HG03039 (cell line): ENCODE data around the gene KDM1B.
"Not testable (repeated sequence)": the region's sequence is repeated elsewhere in the genome, so short reads cannot be mapped to it uniquely, and the experiment has no call there.

Experiments
- ATAC-seq: cut with Tn5 transposase; IDR thresholded peaks from one replicate; pipeline ENCODE4 v1.9.1; 2021; ENCODE audit warnings: mild to moderate bottlenecking, moderate library complexity; ENCODE audit not compliant: unreplicated experiment

Gene KDM1B

GRCh38 chr6:18226451-18227105 is 71.4 kb downstream of the KDM1B start:
- ATAC-seq, result not testable (repeated sequence)

DNA sequence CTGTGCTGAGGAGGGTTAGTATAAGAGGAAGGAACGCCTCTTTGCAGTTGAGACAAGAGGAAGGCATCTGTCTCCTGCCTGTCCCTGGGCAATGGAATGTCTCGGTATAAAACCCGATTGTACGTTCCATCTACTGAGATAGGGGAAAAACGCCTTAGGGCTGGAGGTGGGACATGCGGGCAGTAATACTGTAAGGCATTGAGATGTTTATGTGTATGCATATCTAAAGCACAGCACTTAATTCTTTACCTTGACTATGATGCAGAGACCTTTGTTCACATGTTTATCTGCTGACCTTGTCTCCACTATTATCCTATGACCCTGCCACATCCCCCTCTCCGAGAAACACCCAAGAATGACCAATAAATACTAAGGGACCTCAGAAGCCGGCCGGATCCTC is 71.9 kb downstream of the KDM1B start:
- not testable (repeated sequence) for ATAC-seq

- not testable (repeated sequence) for ATAC-seq
These were observed 73.4 kb downstream of the KDM1B start for GRCh38 chr6:18228590-18228989.

- not testable (repeated sequence) for ATAC-seq
These were observed 76.6 kb downstream of the KDM1B start for GRCh38 chr6:18231856-18232255.

DNA sequence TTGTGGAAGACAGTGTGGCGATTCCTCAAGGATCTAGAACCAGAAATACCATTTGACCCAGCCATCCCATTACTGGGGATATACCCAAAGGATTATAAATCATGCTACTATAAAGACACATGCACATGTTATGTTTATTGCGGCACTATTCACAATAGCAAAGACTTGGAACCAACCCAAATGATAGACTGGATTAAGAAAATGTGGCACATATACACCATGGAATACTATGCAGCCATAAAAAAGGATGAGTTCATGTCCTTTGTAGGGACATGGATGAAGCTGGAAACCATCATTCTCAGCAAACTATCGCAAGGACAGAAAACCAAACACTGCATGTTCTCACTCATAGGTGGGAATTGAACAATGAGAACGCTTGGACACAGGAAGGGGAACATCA is 78.5 kb downstream of the KDM1B start:
- ATAC-seq, result not testable (repeated sequence)

DNA sequence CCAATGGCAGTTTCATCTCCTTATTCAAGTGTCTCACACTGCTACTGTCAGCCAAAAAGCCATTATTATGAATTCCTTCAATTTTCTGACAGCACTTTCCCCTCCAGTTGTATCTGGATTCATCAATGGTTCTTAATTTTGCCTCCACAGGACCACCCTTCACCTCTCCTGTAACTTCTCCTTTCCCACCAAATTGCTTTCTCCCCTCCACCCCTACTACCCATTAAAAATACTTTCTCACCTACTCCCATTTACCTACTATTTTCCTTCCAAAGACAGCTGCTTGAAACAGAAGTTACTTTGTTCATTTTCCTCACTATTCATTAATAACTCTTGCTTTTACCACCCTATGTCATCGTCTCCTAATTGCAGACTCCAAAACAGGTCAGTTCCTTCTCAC is 79.3 kb downstream of the KDM1B start:
- ATAC-seq, result no peak

GRCh38 chr6:18235524-18235923 is 80.3 kb downstream of the KDM1B start:
- no peak for ATAC-seq

DNA sequence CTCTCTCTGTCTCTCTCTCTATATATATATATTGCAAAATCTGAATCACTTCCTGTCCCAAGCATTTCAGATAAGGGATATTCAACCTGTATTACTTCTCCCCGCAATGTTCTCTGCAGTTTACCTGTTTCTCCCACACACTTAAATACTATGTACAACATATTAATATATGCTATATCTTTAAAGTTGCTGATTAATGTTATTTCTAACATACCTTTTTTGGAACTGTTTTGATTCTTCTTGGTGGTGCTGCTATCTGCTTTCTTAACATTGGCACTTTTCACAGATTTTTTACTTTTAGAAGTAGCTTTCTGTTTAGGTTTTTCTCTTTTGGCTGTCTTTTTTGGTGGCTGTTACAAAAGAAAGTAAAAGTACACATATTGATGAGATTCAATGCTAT is 81.9 kb downstream of the KDM1B start:
- ATAC-seq, result no peak

- no peak for ATAC-seq
These were observed 85.0 kb downstream of the KDM1B start for GRCh38 chr6:18240230-18240629.

DNA sequence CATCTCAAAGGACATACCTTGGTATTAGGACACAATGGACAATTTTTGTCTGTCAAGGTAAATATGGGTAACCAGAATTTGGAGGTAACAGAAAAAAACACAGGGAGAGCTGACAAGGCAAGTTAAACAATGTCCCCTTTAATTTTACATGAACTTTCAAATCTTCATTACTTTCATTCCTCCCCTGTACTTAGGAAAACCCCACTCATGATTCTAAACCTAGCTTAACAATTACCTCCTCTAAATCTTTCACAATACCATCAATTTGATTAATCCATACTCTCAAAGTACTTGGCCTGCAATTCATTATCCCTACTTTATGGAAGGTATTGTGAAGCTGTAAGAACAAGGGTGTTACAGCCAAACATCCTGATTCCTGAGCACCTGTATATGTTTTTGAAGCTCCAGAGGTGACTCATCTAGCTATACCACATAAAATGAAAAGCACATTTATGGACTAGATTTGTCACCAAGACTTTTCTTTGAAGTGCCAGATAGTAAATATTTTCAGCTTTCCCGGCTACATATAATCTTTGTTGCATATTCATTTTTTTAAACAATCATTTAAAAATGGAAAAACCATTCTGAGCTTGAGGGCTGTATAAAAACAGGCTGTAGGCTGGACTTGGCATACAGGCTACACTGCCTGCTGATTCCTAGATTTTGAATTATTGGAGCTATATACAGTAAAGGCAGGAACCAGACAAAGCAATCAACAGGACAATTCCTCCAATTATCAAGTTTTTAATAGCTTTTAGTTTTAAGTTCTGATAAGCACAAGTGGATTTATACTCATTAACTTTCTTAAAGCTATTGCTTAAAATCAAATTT is 86.2 kb downstream of the KDM1B start:
- no peak for ATAC-seq

DNA sequence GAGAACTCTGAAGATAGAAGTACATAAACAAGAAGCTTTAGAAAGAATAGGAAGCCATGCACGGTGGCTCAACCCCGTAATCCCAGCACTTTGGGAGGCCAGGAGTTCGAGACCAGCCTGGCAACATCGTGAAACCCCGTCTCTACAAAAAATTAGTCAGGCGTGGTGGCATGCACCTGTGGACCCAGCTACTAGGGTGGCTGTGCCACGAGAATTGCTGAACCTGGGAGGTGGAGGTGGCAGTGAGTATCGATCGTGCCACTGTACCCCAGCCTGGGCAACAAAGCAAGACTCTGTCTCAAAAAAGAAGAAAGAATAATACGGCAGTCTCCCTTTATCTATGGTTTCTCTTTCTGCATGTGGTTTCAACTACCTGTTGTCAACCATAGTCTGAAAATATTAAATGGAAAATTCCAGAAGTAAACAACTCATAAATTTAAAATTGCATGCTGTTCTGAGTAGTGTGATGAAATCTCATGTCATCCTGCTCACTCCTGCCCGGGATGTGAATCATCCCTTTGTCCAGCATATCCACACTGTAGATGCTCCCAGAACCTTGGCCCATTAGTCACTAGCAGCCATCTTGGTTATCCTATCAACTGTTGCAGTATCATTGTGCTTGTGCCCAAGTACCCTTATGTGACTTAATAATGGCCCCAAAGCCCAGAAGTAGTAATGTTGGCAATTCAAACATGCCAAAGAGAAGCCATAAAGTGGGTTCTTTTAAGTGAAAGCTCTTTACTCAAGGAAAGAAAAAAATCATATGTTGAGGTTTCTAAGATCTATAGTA is 87.0 kb downstream of the KDM1B start:
- ATAC-seq, result no peak

DNA sequence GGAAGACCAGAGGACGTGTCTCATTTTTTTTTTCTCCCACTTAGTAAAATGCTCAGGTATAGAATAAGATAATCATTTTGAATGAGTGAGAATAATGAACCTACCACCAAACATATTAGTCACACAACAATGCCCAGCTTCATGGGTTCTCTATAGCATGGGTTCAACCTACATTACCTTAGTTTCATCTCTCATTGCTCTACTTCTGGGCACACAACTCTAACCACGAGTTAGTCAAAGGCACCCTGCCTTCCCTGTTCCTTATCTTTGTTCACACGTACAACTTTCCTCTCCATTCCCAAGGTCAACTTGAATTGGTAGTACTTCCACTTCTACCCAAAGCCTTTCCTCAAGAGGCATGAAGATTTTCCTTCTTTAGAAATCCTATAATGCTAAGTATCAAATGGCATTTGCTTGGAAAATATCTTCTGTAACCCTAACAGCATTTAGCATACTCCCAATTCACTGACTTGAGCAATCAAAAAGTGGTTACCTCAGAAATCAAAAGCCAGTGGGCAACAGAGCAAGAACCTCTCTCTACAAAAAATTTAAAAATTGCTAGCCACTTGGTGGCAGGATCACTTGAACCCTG is 88.2 kb downstream of the KDM1B start:
- no peak for ATAC-seq

GRCh38 chr6:18244251-18244650 is 89.0 kb downstream of the KDM1B start:
- no peak for ATAC-seq

DNA sequence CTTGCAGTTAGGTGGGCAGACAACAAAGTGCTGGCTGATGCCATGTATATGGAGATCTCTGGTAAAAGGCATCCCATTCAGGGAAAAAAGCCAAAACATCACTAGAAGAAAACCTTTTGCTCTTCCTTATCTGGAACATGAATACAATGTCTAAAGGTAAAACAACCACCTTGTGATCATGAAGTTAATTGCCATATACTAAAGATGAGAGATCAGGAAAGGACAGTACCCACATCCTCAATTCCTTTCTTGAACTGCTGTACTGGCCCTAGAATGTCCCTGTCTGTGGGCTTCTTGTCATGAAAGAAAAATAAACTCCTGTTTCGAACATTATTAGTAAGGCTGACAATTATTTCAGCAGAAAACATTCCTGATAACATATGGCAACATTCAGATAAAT is 89.9 kb downstream of the KDM1B start:
- no peak for ATAC-seq

- ATAC-seq, result no peak
These were observed 90.4 kb downstream of the KDM1B start for GRCh38 chr6:18245642-18246041.

GRCh38 chr6:18246205-18246604 is 91.0 kb downstream of the KDM1B start:
- no peak for ATAC-seq

DNA sequence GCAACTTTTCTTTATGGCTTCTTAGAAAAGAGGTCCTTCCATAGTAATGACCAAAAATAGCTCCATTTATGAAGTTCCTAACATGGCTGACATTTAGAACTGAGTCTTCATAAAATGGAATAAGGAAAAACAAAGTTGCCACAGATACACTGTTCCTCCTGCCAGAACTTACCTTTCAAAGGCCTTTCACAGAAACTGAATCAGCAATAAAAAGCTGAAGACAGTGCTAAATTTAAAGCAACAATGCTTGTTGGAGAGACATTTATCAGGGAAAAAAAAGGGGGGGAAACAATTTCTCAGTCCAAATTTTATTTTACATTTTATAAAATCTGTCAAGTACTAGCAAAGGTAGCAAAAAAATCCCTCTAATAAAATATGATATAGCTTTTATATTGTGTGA is 91.8 kb downstream of the KDM1B start:
- ATAC-seq, result no peak

DNA sequence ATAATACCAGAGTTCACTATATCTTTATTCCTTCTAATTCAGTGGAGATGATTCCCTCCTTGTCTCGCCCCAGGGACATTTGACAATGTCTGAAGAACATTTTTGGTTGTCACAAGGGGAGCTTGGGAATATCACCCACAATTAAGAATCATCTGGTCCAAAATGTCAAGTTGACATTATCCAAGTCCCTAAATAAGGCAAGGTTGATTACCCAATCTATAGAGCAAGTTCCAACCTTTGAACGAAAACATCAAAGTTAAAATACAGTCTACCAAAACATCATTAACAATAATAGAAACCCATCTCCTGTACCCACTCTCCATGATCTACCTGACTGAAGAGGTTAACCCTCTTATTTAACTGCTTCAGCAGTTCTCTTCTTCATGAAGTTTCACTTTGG is 93.5 kb downstream of the KDM1B start:
- ATAC-seq, result no peak

DNA sequence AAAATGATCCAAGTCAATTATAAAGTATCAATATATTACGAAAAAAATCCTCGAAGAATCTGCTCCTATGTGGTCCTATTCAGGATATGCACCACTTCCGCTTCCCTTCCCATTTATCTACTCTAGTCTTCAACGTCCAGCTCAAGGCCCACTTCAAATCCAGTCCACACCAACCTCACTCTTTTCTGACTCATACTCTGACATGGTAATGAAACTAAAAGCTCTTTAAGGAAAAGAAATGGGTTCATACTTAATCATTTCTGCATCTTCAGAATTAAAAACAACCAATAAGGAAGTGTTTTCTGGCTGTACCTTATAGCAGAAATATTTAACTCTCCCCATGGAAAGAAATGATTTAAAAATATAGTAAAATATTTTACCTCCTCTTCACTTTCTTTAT is 94.0 kb downstream of the KDM1B start:
- ATAC-seq, result no peak

DNA sequence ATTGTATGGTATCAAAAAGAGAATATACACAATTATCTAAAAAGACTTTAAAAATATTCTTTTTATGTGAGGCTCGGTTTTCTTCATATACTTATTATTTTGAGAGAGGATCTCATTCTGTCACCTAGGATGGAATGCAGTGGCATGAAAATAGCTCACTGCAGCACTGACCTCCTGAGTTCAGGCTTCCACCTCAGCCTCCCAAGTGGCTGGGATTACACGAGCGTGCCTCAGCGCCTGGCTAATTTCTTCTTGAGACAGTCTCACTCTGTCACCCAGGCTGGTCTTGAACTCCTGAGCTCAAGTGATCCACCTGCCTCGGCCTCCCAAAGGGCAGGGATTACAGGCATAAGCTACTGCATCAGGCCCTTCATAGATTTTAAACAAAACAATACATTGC is 98.4 kb downstream of the KDM1B start:
- no peak for ATAC-seq

GRCh38 chr6:18254793-18255192 is 99.6 kb downstream of the KDM1B start:
- no peak for ATAC-seq
